ENCODE measurements around the gene SHOC2.

SHOC2 gene

DNA sequence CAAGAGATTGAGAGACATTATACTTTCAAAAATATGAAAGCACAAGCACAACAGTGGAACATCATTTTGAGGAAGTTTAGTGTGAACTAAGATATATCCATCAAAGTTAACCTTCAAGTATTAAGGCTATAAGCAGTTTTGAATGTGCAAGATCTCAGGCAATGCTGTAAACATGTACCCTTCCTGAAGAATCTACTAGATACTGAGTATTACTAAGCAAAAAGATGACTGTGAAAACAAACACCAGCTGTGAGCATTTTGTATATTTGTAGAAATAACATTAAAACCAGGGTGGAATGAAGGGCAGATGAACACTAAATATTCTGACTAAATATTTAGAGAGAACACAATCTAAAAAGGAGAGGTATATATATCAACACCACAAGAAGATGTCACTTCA lies 116.1 kb downstream of the SHOC2 start:
- H3K79me2 ChIP-seq (ENCODE audit: control insufficient read depth, low read length): no peaks in the 10 kb centered on the region
- TF ChIP-seq, protein P1, sequence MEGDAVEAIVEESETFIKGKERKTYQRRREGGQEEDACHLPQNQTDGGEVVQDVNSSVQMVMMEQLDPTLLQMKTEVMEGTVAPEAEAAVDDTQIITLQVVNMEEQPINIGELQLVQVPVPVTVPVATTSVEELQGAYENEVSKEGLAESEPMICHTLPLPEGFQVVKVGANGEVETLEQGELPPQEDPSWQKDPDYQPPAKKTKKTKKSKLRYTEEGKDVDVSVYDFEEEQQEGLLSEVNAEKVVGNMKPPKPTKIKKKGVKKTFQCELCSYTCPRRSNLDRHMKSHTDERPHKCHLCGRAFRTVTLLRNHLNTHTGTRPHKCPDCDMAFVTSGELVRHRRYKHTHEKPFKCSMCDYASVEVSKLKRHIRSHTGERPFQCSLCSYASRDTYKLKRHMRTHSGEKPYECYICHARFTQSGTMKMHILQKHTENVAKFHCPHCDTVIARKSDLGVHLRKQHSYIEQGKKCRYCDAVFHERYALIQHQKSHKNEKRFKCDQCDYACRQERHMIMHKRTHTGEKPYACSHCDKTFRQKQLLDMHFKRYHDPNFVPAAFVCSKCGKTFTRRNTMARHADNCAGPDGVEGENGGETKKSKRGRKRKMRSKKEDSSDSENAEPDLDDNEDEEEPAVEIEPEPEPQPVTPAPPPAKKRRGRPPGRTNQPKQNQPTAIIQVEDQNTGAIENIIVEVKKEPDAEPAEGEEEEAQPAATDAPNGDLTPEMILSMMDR (IDR thresholded peaks at IDR 0.05; ENCODE audit: low read depth, low read length, poor library complexity, severe bottlenecking): no peak
- no peak for TF ChIP-seq EZH2phosphoT487 (IDR thresholded peaks at IDR 0.05; ENCODE audit: borderline replicate concordance, low read length)

DNA sequence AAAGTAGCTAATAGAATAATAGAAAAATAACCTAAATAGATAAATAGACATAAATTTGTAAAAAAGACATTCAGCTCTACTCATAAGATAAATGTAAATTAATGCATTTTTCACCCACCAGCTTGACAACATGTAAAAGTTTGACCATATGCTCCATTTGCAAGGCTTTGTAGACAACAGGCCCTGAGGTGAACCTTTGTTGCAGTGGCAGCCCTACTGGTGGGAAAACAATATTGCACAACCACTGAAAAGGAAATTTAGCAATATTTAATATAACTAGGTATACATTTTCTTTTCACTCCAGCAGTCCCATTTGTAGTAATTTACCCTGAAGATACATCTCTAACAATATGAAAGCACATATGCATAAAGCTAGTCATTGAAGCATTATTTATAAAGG lies 118.5 kb downstream of the SHOC2 start:
- H3K36me3 ChIP-seq (ENCODE audit: control insufficient read depth, low read length): no peaks in the 10 kb centered on the region
- H3K27ac ChIP-seq (ENCODE audit: low read depth, low read length): no peak overlapping the region
- H4K20me1 ChIP-seq (ENCODE audit: control insufficient read depth, insufficient read depth, low read depth, low read length): no peaks in the 10 kb centered on the region
- no peak overlapping the region for H3K4me3 ChIP-seq (ENCODE audit: low read length)
- no peaks in the 10 kb centered on the region for H3K27me3 ChIP-seq (ENCODE audit: control insufficient read depth, low read length)
- no peaks in the 10 kb centered on the region for H3K9me2 ChIP-seq (replicated peaks; ENCODE audit: control insufficient read depth, low read length)
- H3K9me3 ChIP-seq (ENCODE audit: control insufficient read depth, insufficient read depth, low read length): peaks cover 4% of the 10 kb centered on the region; the same call in 1 of the 2 replicates
- H3K79me2 ChIP-seq (ENCODE audit: control insufficient read depth, low read length): no peaks in the 10 kb centered on the region
- no peaks in the 10 kb centered on the region for H3F3A ChIP-seq (ENCODE audit: control insufficient read depth, insufficient read depth)
- H3K4me2 ChIP-seq (ENCODE audit: low read length): no peak overlapping the region
- TF ChIP-seq, protein P1 (IDR thresholded peaks at IDR 0.05; ENCODE audit: low read depth, low read length, poor library complexity, severe bottlenecking): peak; percentile 37
- TF ChIP-seq EZH2phosphoT487 (IDR thresholded peaks at IDR 0.05; ENCODE audit: borderline replicate concordance, low read length): no peak
- no peaks in the 10 kb centered on the region for H3K4me1 ChIP-seq (ENCODE audit: control insufficient read depth, low read length)

More for the DNA sequence above, 116.1 kb downstream of the SHOC2 start:
- no peak overlapping the region for H3K4me3 ChIP-seq (ENCODE audit: low read length)
- H3K27ac ChIP-seq (ENCODE audit: low read depth, low read length): no peak overlapping the region
- no peak overlapping the region for H3K4me2 ChIP-seq (ENCODE audit: low read length)
- no peaks in the 10 kb centered on the region for H3K4me1 ChIP-seq (ENCODE audit: control insufficient read depth, low read length)
- H4K20me1 ChIP-seq (ENCODE audit: control insufficient read depth, insufficient read depth, low read depth, low read length): no peaks in the 10 kb centered on the region
- no peaks in the 10 kb centered on the region for H3F3A ChIP-seq (ENCODE audit: control insufficient read depth, insufficient read depth)
- H3K36me3 ChIP-seq (ENCODE audit: control insufficient read depth, low read length): no peaks in the 10 kb centered on the region
- no peaks in the 10 kb centered on the region for H3K27me3 ChIP-seq (ENCODE audit: control insufficient read depth, low read length)
- H3K9me3 ChIP-seq (ENCODE audit: control insufficient read depth, insufficient read depth, low read length): peaks cover 4% of the 10 kb centered on the region; the same call in 1 of the 2 replicates
- H3K9me2 ChIP-seq (replicated peaks; ENCODE audit: control insufficient read depth, low read length): no peaks in the 10 kb centered on the region

DNA sequence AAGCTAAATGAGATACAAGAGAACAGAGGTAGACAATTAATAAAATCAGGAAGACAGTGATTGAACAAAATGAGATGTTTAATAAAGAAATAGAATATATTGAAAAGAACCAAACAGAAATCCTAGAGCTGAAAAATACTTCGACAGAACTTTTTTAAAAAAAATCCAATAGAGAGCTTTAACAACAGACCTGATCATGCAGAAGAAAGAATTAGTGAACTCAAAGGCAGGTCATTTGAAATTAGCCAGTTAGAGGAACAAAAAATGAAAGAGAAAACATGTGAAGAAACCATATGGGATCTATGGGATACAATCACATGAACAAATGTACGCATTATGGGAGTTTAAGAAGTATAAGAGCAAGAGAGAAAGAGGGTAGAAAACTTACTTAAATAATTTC lies 120.1 kb downstream of the SHOC2 start:
- Histone ChIP-seq H3K4me3 (ENCODE audit: low read length) (no peak overlapping the region), H3K36me3 (ENCODE audit: control insufficient read depth, low read length) (no peaks in the 10 kb centered on the region), H3F3A (ENCODE audit: control insufficient read depth, insufficient read depth) (no peaks in the 10 kb centered on the region), H4K20me1 (ENCODE audit: control insufficient read depth, insufficient read depth, low read depth, low read length) (no peaks in the 10 kb centered on the region), H3K4me2 (ENCODE audit: low read length) (no peak overlapping the region), H3K9me2 (replicated peaks; ENCODE audit: control insufficient read depth, low read length) (no peaks in the 10 kb centered on the region), H3K9me3 (ENCODE audit: control insufficient read depth, insufficient read depth, low read length) (peaks cover 4% of the 10 kb centered on the region; the same call in 1 of the 2 replicates), H3K27ac (ENCODE audit: low read depth, low read length) (no peak overlapping the region), H3K79me2 (ENCODE audit: control insufficient read depth, low read length) (no peaks in the 10 kb centered on the region), H3K27me3 (ENCODE audit: control insufficient read depth, low read length) (no peaks in the 10 kb centered on the region), H3K4me1 (ENCODE audit: control insufficient read depth, low read length) (no peaks in the 10 kb centered on the region)
- TF ChIP-seq, protein P1 (IDR thresholded peaks at IDR 0.05; ENCODE audit: low read depth, low read length, poor library complexity, severe bottlenecking): no peak
- no peak for TF ChIP-seq EZH2phosphoT487 (IDR thresholded peaks at IDR 0.05; ENCODE audit: borderline replicate concordance, low read length)
